TTC549 (cell line): ENCODE data around the gene CALHM4.
"Not testable (repeated sequence)": the region's sequence is repeated elsewhere in the genome, so short reads cannot be mapped to it uniquely, and the experiment has no call there.

Experiments
- FAIRE-seq: peaks from 2 replicates; lab custom pipeline; 2012; peaks lifted over from hg19 to GRCh38; lab: Jason Lieb, UNC

The CALHM4 gene

DNA sequence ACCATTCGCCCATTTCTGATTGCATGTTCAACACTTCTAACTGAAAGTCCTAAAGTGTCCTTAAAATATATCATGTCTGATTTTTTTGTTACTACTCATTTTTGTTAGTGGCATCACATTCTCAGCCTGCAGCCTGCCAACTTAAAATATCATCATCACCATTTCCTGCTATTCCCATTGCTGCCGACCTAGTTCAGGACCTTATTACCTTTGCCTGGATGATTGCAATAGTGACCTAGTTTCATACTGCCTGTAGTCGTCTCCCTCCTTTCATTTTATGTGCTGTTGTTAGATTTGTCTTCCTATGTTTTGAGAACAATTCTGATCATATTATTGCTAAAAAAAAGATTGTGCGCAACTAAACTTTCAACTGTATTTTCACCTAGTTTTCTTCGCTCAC is 23.9 kb downstream of the CALHM4 start:
- FAIRE-seq: no peak

DNA sequence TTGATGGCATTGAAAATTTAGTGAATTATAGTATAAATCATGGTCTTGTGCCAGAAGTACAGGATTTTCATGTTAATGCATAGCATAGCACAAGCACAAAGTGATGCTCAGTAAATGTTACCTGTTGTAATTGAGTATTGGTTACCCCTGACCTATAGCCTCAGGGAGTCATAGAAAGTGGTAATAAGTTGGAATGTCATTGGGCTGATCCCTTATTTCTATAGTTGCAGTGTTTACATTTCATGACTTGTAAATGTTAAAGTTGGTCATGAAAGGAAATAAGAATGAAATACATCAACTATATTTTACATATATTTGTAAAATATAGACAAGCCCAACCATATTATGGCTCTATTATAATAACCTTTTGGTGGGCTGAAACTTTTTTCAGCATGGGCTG is 24.8 kb downstream of the CALHM4 start:
- FAIRE-seq: no peak

DNA sequence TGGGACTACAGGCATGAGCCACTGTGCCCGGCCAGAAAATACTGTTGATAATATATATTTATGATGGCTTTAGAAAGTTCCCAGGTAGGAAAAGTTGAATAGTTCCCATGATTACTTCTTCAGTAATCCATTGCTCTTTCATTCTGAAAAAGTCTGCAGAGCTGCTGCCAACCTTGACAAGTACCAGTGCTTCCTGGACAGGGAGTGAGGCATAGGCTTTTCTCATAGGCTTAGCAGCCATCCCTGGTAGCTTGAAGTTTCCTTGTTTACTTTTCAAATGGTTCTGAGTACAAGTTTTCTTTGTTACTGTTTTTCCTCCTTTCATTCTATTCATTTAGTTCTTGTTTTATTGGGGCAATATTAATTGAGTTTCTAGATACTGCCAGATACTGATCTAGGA is 25.6 kb downstream of the CALHM4 start:
- no peak for FAIRE-seq

DNA sequence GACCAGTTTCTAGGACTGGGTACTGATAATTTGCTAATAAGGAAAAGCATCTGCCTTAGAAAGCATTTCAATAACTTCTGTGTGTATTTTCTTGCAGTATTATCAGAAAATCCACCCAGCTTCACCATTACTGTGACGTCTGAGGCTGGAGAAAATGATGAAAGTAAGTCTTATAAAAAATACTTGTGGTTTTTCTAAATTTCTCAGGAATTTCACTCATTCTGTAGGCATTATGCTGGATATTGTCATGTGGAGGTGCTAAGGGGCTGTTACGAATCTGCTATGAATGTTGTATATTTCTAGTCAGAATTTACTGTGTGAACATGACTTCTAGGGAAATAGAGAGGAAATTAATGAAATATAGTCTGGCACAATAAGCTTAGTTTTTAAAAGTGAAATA is 26.6 kb downstream of the CALHM4 start:
- no peak for FAIRE-seq

DNA sequence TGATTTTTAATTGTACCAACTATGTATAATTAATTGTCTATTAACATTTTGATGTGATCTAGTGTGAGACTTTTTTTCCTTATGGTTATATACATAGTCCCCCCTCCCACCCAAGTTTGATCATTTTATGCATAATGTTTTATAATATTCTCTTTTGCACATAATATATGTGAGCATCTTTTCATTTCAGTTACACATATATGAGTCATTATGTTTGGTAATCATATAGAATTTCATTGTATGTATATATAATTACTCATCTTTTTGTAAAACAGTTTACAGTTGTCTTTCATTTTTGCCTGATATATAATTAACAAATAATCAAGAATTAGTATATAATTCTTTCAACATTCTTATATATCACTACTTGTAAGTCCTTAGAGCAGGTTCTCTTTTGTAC is 32.7 kb downstream of the CALHM4 start:
- no peak for FAIRE-seq

DNA sequence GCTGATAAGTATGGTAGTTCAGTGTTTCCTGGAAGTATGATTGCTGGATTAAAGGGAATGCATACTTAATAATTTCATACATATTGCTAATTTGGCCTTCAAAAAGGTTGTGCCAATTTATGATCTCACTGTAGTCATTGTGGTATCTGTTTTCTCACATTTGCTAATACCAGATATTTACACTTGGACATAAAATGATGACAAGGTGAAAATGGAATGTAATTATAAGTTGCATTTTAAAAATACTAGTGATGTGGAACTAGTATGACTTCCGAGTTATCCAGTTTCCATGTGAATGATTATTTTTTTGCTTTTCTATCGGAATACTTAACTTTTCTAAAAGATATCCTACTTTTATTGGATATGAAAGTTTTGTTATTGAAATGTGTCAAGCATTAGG is 33.2 kb downstream of the CALHM4 start:
- no peak for FAIRE-seq

DNA sequence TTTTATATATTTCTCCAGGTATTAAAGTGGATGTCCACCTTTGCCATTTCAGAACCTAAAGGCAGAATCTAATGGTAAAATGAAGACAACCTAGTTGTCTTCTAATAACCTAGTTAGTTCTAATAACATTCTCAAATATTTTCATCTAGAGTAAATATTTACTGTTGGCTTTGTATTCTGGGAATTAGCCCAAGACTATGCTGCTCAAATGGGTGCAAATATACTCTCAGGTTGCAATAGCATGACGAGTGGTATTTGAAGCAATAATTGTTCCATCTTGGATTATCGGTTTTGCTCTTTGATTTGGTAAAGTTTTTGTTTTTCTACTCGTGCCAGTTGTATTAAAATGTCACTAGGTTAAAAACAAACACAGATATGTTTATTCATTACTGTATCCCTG is 41.7 kb downstream of the CALHM4 start:
- FAIRE-seq: no peak

DNA sequence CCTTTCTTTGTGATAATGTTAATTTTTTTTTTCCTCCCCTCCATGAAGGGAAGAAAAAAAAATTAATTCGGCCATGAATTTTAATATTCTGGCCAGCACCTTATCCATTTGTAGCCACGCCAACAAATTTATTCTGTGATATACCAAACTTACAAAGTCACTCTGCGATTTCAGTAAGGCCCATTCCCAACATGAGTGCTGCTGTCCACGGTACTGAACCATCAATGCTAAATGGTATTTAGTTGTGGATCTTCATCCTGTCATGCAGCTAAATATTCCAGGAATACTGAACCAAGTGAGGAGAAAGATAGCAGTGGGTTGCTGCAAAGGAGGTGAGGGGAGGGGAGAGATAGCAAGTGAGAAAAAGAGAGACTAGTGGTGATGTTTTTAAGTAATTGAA is 43.3 kb downstream of the CALHM4 start:
- FAIRE-seq: no peak

DNA sequence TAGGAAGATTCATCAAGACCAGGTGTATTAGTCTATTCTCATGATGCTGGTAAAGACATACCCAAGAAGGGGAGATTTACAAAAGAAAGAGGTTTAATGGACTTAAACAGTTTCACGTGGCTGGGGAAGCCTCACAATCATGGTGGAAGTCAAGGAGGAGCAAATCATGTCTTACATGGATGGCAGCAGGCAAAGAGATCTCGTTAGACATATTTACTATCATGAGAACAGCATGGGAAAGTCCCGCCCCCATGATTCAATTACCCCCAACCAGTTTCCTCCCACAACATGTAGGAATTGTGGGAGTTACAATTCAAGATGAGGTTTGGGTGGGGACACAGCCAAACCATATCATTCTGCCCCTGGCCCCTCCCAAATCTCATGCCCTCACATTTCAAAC is 50.4 kb downstream of the CALHM4 start:
- FAIRE-seq: not testable (repeated sequence)

DNA sequence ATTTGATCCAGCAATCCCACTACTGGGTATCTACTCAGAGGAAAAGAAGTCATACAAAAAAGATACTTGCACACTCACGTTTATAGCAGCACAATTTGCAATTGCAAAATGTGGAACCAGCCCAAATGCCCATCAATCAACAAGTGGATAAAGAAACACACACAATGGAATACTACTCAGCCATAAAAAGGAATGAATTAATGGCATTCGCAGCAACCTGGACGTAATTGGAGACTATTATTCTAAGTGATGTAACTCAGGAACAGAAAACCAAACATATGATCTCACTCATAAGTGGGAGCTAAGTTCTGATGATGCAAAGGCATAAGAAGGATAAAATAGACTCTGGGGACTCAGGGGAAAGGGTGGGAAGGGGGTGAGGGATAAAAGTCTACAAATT is 51.3 kb downstream of the CALHM4 start:
- FAIRE-seq: not testable (repeated sequence)

DNA sequence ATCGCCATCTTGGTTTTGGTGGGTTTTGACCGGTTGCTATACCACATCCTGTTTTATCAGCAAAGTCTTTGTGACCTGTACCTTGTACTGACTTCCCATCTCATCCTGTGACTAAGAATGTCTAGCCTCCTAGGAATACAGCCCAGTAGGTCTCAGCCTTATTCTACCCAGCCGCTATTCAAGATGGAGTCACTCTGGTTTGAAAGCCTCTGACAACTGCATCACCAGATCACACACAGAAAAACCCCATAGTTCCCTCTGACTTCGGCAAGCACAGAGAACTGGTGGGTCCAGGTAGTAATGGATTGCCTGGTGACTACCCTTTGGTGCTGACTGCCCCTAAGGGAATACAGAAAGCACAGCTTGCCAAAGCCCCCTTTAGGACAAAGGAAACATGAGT is 52.4 kb downstream of the CALHM4 start:
- FAIRE-seq: no peak
